Measurements from ENCODE around the gene TTPAL.
"Not testable (repeated sequence)": the region's sequence is repeated elsewhere in the genome, so short reads cannot be mapped to it uniquely, and the experiment has no call there.

The TTPAL gene

DNA sequence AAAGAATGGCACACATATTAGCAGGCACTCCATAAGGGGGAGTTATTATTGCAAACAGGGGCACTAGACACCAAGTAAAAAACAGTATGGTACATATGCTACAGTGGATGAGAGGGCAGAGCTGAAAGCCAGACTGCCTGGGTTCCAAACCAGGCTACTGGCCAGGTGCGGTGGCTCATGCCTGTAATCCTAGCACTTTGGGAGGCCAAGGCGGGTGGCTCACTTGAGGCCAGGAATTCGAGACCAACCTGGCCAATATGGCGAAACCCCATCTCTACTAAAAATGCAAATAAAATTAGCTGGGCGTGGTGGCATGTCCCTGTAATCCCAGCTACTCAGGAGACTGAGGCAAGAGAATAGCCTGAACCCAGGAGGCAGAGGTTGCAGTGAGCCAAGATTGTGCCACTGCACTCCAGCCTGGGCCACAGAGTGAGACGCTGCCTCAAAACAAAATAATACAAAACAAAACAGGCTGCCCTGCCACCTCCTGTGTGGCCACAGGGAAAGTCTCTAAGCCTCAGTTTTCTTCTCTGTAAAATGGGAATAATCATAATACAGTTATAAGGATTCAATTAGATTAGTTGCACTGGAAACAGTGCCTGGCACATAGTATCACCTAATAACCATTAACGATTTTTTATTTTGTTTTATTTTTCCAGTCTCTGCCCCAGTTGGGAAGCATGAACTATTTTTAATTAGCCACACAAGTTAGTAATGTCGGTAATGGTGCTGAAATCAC, 7.5 kb upstream of the TTPAL start:
- DNase-seq, result no peak

DNA sequence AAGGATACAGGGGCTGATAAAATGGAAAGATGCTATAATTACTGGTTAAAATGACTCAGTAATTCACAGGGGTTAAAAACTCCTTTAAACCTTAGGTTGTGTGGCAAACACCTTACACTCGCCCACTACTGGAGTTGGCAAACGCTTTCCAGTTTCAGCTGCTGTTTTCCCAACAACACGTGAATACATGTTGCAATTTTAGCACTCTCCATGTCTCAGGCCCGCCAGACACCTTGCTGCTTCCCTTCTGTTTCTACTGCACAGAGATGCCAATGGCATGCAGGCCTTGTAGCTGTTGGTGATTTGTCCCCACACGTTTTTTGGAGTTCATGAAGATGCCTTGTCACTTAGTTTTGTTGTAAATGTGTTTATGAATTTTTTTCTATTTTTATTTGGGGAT, 5.3 kb upstream of the TTPAL start:
- no peak for DNase-seq

DNA sequence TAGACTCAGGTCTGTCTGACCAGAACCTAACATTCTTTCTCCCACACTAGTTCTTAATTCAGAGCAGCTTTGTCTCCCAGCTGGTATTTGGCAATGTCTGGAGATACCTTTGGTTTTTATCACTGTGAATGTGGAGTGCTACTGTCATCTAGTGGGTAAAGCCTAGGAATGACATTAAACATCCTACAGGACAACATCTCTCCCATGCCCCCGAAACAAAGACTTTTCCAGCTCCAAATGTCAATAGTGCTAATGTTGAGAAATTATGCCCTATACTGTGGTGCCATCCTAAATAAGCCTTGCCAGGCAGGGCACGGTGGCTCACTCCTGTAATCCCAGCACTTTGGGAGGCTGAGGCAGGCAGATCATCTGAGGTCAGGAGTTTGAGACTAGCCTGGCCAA, 4.2 kb upstream of the TTPAL start:
- no peak for DNase-seq

DNA sequence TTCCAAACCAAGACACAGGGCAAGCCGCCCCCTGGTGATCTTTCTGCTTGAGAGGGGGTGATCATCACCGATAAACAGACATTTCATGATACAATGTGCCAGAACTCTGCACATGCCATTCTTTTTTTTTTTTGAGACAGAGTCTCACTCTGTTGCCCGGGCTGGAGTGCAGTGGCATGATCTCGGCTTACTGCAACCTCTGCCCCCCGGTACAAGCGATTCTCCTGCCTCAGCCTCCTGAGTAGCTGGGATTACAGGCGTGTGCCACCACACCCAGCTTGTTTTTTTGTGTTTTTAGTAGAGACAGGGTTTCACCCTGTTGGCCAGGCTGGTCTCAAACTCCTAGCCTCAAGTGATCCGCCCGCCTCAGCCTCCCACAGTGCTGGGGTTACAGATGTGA, 3.4 kb upstream of the TTPAL start:
- not testable (repeated sequence) for DNase-seq

DNA sequence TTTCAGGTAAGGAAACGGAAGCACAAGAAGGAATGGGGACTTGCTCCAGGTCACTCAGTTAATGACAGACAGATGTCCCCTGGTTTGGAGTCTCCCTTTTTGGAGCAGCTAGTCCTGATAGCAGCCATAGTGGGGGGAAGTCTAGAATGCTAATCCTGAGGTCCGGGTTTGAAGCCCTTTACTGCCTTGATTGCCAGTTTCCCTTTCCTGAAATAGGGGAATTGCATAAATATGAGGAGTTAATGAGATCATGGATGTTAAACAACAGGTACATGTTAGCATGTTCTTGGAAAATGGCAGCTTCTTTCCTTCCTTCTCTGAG, 341 bp upstream of the TTPAL start:
- DNase-seq, result no peak

DNA sequence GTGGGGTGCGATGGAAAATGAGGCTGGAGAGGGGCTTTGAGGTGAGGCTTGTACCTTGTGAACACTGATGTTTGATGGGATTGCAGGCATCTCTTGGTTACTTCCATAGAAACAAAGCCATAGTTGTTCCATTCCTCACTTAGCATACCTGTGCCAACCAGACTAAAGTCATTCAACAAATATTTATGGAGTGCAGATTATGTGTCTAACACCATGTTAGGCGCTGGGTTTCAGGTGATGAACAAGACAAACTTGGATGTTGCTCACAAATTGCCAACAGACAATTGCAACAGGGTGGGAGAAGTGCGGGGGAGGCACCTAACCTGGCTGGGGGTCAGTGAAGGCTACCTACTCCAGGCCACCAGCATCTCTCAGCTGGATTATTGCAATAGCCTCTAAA, 1.5 kb downstream of the TTPAL start:
- DNase-seq, result no peak

DNA sequence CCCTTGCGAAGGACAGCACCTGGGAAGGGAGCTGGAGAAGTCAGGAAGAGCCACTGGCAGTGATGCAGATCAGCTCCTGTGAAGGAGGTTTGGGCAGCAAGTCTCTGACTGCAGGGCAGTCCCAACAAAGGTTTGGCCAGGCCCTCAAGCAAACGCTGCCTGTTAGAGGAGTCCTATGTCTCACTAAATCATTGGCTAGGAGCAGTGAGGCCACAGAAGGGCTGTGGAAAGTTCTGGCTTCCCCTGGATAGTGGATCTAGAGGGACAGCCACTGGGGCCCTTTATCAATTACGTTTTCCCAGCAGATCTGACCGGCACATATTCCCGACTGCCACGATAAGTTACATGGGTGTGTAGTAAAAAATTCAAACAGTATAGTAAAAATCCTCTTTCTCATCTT, 2.5 kb downstream of the TTPAL start:
- no peak for DNase-seq

DNA sequence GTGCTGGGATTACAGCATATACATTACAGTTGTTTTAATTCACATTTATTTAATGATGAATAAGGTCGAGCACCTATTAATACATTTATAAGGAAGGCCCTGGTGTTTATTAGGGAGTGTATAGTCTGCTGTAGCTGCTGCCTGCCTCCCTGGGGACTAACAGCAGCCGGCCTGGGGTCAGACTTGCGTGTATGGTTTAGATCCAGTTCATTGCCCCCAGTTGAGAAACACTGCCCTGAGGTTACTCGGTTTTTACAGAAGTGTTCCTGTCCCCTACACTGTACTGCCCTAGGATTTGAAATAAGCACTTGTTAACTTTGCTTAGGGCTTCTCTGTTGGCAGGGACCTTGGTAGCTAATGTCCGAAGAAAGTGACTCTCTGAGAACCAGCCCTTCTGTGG, 4.0 kb downstream of the TTPAL start:
- DNase-seq, result no peak

DNA sequence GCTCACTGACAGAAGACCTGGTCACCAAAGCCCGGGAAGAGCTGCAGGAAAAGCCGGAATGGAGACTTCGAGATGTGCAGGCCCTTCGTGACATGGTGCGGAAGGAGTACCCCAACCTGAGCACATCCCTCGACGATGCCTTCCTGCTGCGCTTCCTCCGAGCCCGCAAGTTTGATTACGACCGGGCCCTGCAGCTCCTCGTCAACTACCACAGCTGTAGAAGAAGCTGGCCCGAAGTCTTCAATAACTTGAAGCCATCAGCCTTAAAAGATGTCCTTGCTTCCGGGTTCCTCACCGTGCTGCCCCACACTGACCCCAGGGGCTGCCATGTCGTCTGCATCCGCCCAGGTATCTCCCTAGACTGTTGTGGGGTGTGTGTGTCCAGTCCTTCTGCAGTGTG, 4.4 kb downstream of the TTPAL start:
- DNase-seq, result no peak

DNA sequence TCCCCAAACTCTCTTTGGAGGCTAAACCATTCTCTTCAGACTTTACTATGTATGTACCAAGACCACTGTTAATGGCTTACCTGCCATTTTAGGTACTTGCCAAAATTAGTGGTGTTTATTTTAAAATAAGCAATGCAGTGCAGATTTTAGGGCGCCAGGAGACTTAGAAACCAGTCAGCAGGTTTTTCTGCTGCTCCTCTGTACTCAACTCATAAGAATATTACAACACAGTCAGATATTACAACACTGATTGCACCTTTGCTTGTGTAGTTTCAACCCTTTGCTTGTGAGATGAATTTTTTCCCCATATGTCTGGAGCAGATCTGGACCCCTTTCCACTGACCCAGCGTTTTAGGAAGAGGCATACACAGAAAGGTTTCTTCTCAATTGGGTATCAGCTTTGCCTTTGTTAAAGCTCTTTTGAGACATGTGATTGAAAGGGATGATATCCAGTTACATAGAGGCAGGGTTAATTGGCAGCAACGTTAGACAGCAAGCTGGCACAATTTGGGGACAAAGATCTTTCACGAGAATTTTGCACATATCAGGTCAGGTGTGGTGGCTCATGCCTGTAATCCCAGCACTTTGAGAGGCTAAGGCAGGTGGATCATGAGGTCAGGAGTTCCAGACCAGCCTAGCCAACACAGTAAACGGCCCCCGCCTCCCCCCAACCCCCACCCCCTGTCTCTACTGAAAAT, 6.2 kb downstream of the TTPAL start:
- DNase-seq, result no peak

DNA sequence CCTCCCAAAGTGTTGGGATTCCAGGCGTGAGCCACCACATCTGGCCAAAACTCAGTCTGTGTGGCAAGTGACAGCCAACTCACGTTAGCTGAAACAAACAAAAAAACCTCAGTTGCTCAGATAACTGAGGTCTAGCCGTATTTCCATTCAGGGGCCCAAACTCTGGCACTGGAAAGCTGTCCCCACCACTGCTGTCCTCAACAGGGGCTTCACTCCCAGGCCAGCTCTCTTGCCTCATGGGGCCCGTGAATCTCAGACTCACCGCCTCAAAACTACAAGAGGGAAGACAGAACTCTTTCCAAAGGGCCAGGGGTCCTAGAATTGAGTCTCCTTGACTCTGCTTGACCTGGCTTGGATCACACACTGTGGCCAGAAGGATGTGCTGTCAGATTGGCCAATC, 7.4 kb downstream of the TTPAL start:
- no peak for DNase-seq

DNA sequence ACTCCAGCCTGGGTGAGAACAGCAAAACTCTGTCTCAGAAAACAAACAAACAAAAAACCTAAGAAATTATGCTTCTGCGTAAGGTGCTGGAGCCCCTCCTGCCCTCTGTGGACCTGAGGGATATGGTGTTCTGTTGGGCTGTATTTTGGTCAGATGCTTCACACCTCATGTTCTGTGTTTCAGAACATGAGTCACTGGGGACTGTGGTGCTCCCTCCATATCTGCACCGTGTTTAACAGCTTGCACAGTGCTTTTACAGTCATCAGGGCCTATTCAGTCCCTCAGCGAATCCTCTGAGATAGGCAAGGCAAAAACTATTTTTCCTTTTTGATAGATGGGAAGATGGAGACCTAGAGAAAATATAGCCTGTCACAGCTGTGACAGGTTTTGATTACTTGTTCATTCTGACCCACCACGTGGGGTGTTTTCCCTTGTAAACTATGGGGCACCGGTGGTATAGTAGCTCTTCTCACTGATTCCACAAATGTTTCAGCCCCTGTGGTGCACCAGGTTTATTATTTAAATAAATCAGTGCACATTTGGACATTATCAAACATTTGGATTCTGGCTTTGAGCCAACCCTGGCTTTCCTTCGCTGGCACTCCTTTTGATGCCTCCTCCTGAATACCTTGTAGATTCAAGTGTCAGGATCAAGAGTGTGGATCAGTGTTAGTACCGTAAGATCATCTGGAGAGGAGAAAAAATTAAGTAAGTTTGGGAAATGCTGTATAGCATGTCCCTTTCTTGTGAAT, 9.6 kb downstream of the TTPAL start:
- DNase-seq, result no peak

DNA sequence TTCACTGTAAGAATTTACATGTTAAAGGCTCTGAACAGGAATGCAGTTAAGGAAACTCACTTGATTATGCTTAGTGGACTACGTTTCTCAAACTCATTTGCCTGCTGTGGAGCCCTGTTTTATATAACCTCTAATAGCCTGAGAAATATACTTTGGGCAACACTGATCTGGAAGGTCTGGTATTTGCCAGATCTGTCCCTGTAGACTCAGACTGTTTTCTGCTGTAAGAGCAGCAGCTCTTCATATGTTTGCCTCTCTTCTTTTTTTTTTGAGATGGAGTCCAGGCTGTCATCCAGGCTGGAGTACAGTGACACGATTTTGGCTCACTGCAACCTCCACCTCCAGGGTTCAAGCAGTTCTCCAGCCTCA, 10.1 kb downstream of the TTPAL start:
- DNase-seq, result no peak

DNA sequence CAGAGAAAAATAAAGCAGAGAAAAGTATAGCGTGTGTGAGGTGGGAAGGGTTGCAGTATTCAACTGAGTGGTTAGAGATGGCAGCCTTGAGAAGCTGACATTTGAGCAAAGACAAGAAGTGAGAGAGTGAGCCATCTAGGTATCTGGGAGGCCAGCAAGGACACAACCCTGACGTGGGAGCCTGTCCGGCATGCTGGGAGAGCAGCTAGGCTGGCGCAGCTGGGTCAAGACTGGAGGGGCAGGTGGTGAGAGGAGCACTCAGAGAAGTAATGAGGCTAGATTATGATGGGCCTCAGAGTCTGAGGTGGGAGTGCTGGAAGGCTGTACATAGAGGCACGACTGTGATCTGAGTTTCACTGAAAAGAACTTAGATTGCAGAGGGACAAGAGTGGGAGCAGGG, 12.9 kb downstream of the TTPAL start:
- no peak for DNase-seq

DNA sequence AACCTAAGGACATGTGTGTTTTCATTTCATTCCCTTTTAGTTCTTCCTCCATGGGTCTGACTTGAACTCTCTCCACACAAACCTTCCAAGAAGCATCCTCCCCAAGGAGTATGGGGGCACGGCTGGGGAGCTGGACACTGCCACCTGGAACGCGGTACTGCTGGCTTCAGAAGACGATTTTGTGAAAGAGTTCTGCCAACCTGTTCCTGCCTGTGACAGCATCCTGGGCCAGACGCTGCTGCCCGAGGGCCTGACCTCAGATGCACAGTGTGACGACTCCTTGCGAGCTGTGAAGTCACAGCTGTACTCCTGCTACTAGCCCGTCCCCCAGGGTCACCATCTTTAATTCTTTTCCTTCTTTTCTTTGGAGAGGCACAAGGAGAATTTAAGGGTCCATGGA, 13.5 kb downstream of the TTPAL start:
- no peak for DNase-seq

DNA sequence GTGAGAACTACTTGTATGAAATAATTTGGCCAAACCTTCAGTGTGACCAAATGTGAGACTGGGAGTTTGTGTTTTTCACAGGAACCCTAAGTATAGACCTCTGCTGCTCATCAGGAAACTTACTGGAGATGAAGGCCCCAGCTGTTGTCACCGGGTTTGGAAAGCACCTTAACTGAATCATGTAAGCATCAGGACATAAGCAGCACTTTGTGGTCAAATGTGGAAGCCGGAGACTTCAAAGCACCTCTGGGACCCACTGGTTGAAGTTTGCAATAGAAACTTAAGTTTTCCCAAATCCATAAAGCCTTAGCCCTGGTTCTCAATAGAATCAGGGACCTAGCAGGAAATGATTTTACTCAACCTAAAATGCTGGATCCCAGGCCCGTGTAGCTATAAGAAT, 14.3 kb downstream of the TTPAL start:
- DNase-seq, result no peak

DNA sequence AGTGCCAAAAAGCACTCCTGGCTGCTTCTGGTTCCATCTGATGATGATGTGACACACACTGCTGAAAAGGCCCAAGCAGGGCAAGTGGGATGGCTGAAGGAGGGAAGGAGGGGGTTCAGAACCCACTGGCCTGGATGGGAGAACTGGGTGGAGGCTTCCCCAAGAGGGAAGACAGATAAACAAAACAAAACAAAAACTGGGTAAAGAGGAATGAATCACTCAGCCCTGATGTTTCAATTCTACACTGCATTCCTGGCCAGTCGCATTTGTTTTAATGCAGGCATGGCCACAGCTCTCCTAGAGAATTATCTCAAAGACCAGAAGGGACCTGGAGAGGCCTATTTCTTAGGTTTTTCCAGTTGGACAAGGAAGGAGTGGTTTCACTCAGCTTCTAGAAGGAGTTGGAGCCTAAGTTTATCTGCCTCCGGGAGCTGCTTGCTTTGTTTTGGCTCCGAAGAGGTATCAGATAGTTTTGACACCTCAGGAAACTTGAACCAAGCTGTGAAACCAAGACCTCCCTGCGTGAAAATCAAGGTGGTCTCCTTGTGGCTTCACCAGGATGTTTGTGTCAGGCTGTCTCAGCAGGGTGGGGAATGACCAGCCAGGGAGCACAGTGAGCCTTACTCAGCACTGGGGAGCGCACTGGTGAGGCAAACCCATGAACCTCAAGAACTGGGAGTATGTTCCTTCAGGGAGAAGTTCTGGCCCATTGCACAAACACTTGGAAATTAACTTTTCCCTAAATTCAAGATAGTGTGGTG, 16.1 kb downstream of the TTPAL start:
- no peak for DNase-seq

DNA sequence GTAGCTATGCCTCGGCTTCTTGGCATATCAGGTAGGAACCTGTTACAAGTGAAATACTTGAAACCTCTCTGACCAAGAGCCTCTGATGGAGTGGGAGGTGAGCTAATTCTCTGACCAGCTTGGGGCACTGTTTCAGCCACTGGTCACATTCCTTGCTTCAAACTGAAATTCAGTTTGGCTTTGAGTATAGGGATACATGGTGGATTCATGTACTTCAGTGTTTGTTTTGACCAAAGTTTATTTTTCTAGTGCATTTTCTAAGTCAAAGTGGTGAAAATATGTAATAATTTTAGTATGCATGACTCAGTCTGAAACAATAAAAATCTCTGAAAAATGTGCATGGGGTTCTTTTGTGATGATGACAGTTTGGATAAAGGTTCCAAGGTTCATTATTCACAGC, 18.6 kb downstream of the TTPAL start:
- DNase-seq, result no peak

DNA sequence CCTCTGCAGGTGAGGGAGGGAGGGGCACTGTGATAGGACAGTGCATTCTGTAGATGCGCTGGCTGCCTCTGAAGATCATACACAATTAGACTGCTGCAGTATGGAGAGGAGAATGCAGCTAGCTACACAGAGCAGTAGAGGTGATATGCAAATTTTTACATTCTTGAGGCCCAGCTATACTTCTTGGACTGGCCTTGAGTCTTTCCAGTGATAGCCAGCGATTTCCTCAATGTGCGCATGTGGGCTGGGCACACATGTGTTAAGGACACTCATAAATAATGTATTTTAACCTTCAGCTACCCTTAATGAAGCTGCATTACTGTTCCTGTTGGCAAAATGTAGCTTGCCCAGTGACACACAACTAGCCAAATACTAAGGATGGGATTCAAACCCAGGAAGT, 19.0 kb downstream of the TTPAL start:
- DNase-seq, result no peak

DNA sequence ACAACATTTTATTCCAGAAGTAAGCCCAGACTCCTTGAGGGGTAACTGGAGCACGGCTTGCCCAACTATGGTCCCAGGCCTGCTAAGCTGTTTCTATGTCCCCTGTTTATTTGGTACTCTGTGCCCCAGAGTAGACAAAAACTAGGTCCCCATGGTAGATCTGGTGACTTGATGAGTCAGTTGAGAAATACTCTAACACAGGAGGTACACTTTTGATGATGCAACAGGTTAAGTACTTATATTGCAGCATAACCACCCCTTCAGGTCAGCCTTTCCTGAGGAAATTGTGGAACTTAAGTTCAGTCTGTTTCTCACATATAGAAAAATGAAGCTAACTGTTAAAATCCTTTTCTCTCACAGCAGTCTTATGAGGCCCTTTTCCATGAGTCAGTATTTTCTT, 19.6 kb downstream of the TTPAL start:
- DNase-seq, result no peak

DNA sequence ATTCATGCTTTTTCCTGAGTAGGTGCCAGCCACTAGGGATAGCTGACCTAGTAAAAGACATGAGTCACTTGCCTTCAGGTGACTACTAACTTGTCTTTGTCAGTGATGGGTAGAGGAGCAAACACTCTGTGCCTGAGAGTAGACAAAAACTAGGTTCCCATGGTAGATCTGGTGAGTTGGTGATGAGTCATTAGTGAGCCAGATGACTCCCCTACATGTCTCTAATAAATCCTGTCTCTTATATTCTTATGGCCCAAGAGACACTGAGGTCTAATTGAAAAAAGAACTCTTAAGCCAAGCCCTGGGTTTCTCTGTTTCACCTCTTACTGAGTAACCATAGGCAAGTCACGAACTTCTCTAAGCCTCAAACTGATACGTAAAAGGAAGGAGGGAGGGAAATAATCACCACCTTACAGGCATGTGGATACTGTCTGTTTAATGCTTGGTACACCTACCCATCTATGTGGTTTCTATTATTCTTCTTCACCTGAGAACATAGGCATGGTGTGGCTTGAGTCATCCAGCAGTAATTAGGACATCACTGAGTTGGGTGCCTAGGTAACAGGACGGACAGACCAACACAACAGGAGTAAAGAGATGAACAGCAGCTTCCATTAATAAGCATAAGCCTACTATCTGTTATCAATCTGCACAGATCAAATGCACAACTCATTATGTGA, 20.3 kb downstream of the TTPAL start:
- no peak for DNase-seq

DNA sequence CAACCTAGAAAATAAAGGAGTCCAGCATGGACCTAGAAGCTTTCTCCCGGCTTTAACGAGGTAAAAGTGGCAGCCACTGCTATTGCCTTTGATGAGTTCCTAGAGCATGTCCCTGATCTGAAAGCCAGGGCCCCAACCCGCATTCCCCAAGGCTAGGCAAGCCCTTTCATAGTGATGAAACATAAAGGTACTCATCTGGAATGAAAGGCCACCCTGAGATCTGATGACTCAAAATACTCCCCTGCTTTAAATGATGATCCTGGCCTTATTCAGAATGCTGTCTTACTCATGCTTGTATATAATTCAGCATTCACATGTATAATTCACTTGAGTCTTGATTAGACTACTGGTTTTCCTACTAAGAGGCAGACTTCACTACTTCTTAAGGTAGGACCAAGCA, 21.3 kb downstream of the TTPAL start:
- DNase-seq, result no peak

DNA sequence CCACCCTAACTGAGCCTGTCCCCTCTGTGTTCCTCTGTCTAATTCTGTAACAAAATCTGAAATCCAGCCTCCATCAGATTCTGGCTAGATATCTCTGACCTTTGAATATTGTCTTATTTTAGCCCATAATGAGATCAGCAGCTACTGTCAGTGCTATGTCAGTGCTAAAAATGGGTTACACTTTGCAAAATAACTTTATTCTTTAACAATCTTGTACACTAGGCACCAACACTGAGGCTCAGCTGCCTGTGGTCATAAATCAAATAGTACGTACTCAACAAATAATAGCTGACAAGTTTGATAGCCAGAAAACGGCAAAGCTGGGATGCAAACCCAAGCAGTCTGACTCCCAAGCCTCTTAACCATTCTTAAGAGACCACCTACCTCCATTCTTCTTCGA, 22.1 kb downstream of the TTPAL start:
- no peak for DNase-seq
